HepG2 (cell line): ENCODE data around the gene SLC2A13. TPM values are rescaled to one million over a fixed set of nuclear protein-coding genes. Genes with fewer than 3 reads are reported as not detected.

Experiments used
- ATAC-seq: fragments of 200-7000 bp; cut with Tn5 transposase; 3 replicates; pipeline ENCODE4 v1.9.1; 2020; ENCODE audit warnings: mild to moderate bottlenecking, moderate library complexity
- BruUV-seq: library from RNA; stranded (reverse); fragments of 400-500 nt; replicated peaks from 2 replicates; lab custom pipeline; 2021; lab: Mats Ljungman, UMichigan
- CTCF ChIA-PET: fragments of 300-600 bp; formaldehyde crosslinking; extraction: SDS; loops from one replicate; lab custom pipeline; 2021; ENCODE audit warnings: low total read pairs, inconsistent platforms, low intra/inter-chr PET ratio; lab: Yijun Ruan, JAX
- POLR2A ChIA-PET: fragments of 350-600 bp; sonication (Branson Sonifier 250); formaldehyde crosslinking; loops from one replicate; lab custom pipeline; 2020; ENCODE audit warnings: antibody characterized with exemption, inconsistent platforms; lab: Yijun Ruan, JAX
- DNase-seq: peaks from one replicate; pipeline ENCODE4 v3.0.0-alpha.2; 2015; ENCODE audit warnings: low spot score
- FAIRE-seq: peaks from 3 replicates; lab custom pipeline; 2011; peaks lifted over from hg19 to GRCh38; lab: Jason Lieb, UNC
- H2AFZ ChIP-seq: one replicate; pipeline ENCODE4 v1.6.1; 2011; ENCODE audit warnings: low read length, inconsistent platforms
- H3K27ac ChIP-seq: fragments of 300-600 bp; 3 replicates; pipeline ENCODE4 v1.8.0; 2011; ENCODE audit warnings: mixed run types, mild to moderate bottlenecking, mixed read lengths, low read length, inconsistent platforms; ENCODE audit not compliant: insufficient read depth; ENCODE audit errors: extremely low read length
- H3K27me3 ChIP-seq, 2 experiments: fragments of 200-600 bp in 1 of 2; 2 replicates in 1 of 2; 3 replicates in 1 of 2; pipeline versions ENCODE4 v1.6.0 to v1.8.0; 2011; ENCODE audit warnings: low read length in 2 of 2, mild to moderate bottlenecking in 2 of 2, moderate library complexity in 2 of 2, inconsistent platforms in 1 of 2; ENCODE audit not compliant: insufficient read depth in 2 of 2, control insufficient read depth in 1 of 2
- H3K36me3 ChIP-seq, 2 experiments: fragments of 200-600 bp in 1 of 2; replicated peaks in 1 of 2; 2 replicates in 1 of 2; 3 replicates in 1 of 2; pipeline versions ENCODE4 v1.5.1 to v1.8.0; 2011; ENCODE audit warnings: low read length in 2 of 2, inconsistent platforms in 1 of 2; ENCODE audit not compliant: insufficient read depth in 2 of 2, control insufficient read depth in 1 of 2
- H3K4me1 ChIP-seq: 2 replicates; pipeline ENCODE4 v1.5.1; 2012; ENCODE audit warnings: low read length, inconsistent platforms; ENCODE audit not compliant: insufficient read depth
- H3K4me2 ChIP-seq: 2 replicates; pipeline ENCODE4 v1.6.0; 2011; ENCODE audit warnings: low read depth, low read length, inconsistent platforms
- H3K4me3 ChIP-seq, 3 experiments: fragments of 200-600 bp in 1 of 3; sonication (generic), shearing (Covaris generic) in 1 of 3; replicated peaks in 1 of 3; 2 replicates each; pipeline ENCODE4 v1.5.1; 2011 to 2016; ENCODE audit warnings: low read length in 3 of 3, inconsistent platforms in 2 of 3, low read depth in 2 of 3, mild to moderate bottlenecking in 2 of 3, control low read depth in 1 of 3, mixed read lengths in 1 of 3; ENCODE audit not compliant: insufficient read depth in 1 of 3
- H3K79me2 ChIP-seq: one replicate; pipeline ENCODE4 v1.6.1; 2011; ENCODE audit warnings: low read length, inconsistent platforms; ENCODE audit not compliant: insufficient read depth
- H3K9ac ChIP-seq: 2 replicates; pipeline ENCODE4 v1.6.0; 2011; ENCODE audit warnings: mild to moderate bottlenecking, low read depth, low read length, inconsistent platforms; ENCODE audit not compliant: insufficient read depth
- H3K9me3 ChIP-seq: 2 replicates; pipeline ENCODE4 v1.5.1; 2012; ENCODE audit warnings: mild to moderate bottlenecking, low read length
- H4K20me1 ChIP-seq: 2 replicates; pipeline ENCODE4 v1.6.0; 2011; ENCODE audit warnings: inconsistent platforms, mild to moderate bottlenecking, low read length, moderate library complexity; ENCODE audit not compliant: insufficient read depth
- KMT2B ChIP-seq: IDR thresholded peaks from 2 replicates; pipeline ENCODE4 v1.6.1; 2016; ENCODE audit warnings: missing genetic modification reagents, missing compliant biosample characterization
- NFE2 ChIP-seq: sonication (generic); formaldehyde crosslinking; IDR thresholded peaks from 2 replicates; pipeline ENCODE4 v1.4.0; 2020; ENCODE audit warnings: missing genetic modification reagents
- POLR2A ChIP-seq, 2 experiments: IDR thresholded peaks; 2 replicates each; pipeline ENCODE4 v1.6.1; 2011; ENCODE audit warnings: low read depth in 2 of 2, low read length in 2 of 2, mild to moderate bottlenecking in 1 of 2, moderate library complexity in 1 of 2; ENCODE audit not compliant: insufficient read depth in 1 of 2
- TCF7L2 ChIP-seq: IDR thresholded peaks from 2 replicates; pipeline ENCODE4 v1.6.1; 2011; ENCODE audit warnings: mild to moderate bottlenecking, low read depth, low read length, moderate library complexity
- ZNF224 ChIP-seq: sonication (generic); formaldehyde crosslinking; IDR thresholded peaks from 2 replicates; pipeline ENCODE4 v1.5.0; 2020; ENCODE audit warnings: mild to moderate bottlenecking, missing genetic modification reagents
- ZNF678 ChIP-seq: sonication (generic); formaldehyde crosslinking; IDR thresholded peaks from 2 replicates; pipeline ENCODE4 v1.4.0; 2020; ENCODE audit warnings: mild to moderate bottlenecking, missing genetic modification reagents
- ZSCAN25 ChIP-seq: sonication (generic); formaldehyde crosslinking; IDR thresholded peaks from 2 replicates; pipeline ENCODE4 v1.8.0; 2022; ENCODE audit warnings: mild to moderate bottlenecking, missing genetic modification reagents
- in situ Hi-C: cut with HindIII; loops from 2 replicates; pipeline ENCODE4 v1.10.0; 2017; ENCODE audit warnings: low pct_unique_long_range_greater_than_20kb; ENCODE audit not compliant: extremely low pct_ligation_motif_present
- intact Hi-C: fragments of 100-400 bp; cut with micrococcal nuclease; formaldehyde crosslinking; loops from one replicate; pipeline ENCODE4 v1.10.0; 2022; ENCODE audit not compliant: unreplicated experiment
- polyA plus RNA-seq, 8 experiments: library from polyadenylated mRNA; depleted of rRNA in 3 of 8; stranded (reverse) in 7 of 8; unstranded in 1 of 8; fragments of >200 nt; fragmentation: Illumina TruSeq in 4 of 8; extraction: Trizol in 4 of 8; gene quantifications; 2 replicates each; pipeline versions ENCODE4 v1.2.1 to v1.2.3, GENCODE V29; 2011 to 2016; ENCODE audit warnings: low read depth in 4 of 8, missing spikeins in 1 of 8, mixed read lengths in 1 of 8; ENCODE audit not compliant: insufficient read depth in 1 of 8
- total RNA-seq, 5 experiments: library from RNA; depleted of rRNA; stranded (reverse); fragments of >200 nt; fragmentation: Illumina TruSeq; extraction: Trizol; gene quantifications; 2 replicates each; pipeline ENCODE4 v1.2.3, GENCODE V29; 2016; ENCODE audit warnings: low read depth in 1 of 5
- TF ChIP-seq, protein P1 (sequence below): fragments of 450-650 bp; IDR thresholded peaks from 2 replicates; pipeline ENCODE4 v1.6.1; 2017; ENCODE audit warnings: mild to moderate bottlenecking
- TF ChIP-seq, protein P2 (sequence below): IDR thresholded peaks from 2 replicates; pipeline ENCODE4 v1.6.1; 2016; ENCODE audit warnings: missing compliant biosample characterization, missing genetic modification reagents, borderline replicate concordance

The SLC2A13 gene
- total and polyA plus RNA-seq, 2 of the 13 experiments (the other 11 are each of a cell fraction or from before 2014, with no cell fraction given) = 5.5 to 6.0 TPM

DNA sequence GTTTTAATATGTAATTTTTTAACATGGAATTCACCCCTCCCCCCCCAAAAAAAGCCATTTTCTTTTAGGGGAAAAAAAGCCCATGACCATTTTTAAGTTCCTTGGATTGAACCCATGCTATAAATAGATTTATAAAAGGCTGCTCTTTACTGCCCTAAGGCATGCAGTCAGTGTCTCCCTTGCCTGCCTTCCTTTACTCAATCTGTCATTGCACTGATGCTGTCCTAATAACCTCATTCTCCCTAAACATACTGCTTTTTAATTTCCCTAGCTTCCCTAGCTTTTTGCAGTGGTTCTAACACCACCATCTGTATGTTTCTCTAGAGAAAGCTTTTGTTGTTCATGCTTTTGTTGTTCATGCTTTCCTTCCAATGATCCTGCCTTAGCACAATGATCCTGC is 83.0 kb downstream of the SLC2A13 start:
- Histone ChIP-seq H3K79me2 (no peaks in the 10 kb centered on the region), H3K4me1 (no peaks in the 10 kb centered on the region), H3K27me3 (no peaks in the 10 kb centered on the region), H3K4me2 (no peak overlapping the region), H3K36me3 (no peaks in the 10 kb centered on the region), H3K27ac (no peak overlapping the region), H3K9ac (no peak overlapping the region), H2AFZ (no peak overlapping the region), H4K20me1 (no peaks in the 10 kb centered on the region), H3K4me3 (no peak overlapping the region), H3K9me3 (no peaks in the 10 kb centered on the region)
- ATAC-seq (no peak), FAIRE-seq (no peak), DNase-seq (no peak)
- in situ Hi-C loops = no loop called here
- ChIA-PET CTCF (no interaction called here), POLR2A (no interaction called here)
- intact Hi-C loops = no loop called here
- TF ChIP-seq ZSCAN25 (no peak), NFE2 (CRISPR knock-in tag) (no peak), TCF7L2 (no peak), KMT2B (no peak), POLR2A (IDR thresholded peaks at IDR 0.05; ENCODE audit: insufficient read depth in 1 of 2, low read depth in 2 of 2, low read length in 2 of 2) (no peak), ZNF224 (CRISPR knock-in tag) (no peak), ZNF678 (CRISPR knock-in tag) (no peak)
- TF ChIP-seq, protein P1, sequence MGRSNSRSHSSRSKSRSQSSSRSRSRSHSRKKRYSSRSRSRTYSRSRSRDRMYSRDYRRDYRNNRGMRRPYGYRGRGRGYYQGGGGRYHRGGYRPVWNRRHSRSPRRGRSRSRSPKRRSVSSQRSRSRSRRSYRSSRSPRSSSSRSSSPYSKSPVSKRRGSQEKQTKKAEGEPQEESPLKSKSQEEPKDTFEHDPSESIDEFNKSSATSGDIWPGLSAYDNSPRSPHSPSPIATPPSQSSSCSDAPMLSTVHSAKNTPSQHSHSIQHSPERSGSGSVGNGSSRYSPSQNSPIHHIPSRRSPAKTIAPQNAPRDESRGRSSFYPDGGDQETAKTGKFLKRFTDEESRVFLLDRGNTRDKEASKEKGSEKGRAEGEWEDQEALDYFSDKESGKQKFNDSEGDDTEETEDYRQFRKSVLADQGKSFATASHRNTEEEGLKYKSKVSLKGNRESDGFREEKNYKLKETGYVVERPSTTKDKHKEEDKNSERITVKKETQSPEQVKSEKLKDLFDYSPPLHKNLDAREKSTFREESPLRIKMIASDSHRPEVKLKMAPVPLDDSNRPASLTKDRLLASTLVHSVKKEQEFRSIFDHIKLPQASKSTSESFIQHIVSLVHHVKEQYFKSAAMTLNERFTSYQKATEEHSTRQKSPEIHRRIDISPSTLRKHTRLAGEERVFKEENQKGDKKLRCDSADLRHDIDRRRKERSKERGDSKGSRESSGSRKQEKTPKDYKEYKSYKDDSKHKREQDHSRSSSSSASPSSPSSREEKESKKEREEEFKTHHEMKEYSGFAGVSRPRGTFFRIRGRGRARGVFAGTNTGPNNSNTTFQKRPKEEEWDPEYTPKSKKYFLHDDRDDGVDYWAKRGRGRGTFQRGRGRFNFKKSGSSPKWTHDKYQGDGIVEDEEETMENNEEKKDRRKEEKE = no peak
- TF ChIP-seq, protein P2, sequence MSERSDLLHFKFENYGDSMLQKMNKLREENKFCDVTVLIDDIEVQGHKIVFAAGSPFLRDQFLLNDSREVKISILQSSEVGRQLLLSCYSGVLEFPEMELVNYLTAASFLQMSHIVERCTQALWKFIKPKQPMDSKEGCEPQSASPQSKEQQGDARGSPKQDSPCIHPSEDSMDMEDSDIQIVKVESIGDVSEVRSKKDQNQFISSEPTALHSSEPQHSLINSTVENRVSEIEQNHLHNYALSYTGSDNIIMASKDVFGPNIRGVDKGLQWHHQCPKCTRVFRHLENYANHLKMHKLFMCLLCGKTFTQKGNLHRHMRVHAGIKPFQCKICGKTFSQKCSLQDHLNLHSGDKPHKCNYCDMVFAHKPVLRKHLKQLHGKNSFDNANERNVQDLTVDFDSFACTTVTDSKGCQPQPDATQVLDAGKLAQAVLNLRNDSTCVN (CRISPR knock-in tag) = no peak
- BruUV-seq = no TSS peak
